ENCODE results near the gene RNF149.
"Not testable (repeated sequence)": the region's sequence is repeated elsewhere in the genome, so short reads cannot be mapped to it uniquely, and the experiment has no call there.

DNA sequence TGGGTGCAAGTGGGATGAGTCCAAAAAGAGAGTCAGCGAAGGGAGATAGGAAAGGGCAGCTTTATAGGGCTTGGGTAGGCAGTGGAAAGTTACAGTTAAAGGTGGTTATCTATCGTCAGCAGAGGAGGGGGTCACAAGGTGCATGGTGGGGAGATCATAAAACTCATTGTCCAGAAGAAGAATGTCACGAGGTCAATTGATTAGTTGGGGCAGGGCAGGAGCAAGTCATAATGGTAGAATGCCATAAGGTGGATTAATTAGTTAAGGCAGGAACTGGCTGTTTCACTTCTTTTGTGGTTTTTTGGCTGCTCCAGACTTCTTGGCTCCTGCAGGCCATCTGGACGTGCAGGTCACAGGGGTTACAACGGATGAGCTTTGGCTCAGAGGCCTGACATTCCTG lies 59.7 kb downstream of the RNF149 start:
- TF ChIP-seq, protein P1, sequence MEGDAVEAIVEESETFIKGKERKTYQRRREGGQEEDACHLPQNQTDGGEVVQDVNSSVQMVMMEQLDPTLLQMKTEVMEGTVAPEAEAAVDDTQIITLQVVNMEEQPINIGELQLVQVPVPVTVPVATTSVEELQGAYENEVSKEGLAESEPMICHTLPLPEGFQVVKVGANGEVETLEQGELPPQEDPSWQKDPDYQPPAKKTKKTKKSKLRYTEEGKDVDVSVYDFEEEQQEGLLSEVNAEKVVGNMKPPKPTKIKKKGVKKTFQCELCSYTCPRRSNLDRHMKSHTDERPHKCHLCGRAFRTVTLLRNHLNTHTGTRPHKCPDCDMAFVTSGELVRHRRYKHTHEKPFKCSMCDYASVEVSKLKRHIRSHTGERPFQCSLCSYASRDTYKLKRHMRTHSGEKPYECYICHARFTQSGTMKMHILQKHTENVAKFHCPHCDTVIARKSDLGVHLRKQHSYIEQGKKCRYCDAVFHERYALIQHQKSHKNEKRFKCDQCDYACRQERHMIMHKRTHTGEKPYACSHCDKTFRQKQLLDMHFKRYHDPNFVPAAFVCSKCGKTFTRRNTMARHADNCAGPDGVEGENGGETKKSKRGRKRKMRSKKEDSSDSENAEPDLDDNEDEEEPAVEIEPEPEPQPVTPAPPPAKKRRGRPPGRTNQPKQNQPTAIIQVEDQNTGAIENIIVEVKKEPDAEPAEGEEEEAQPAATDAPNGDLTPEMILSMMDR (conservative IDR thresholded peaks at IDR 0.05 in 1 of 2, IDR thresholded peaks at IDR 0.05 in 1 of 2; ENCODE audit: low read depth in 1 of 2, low read length in 2 of 2), result not testable (repeated sequence)
- not testable (repeated sequence) for TF ChIP-seq EZH2 (IDR thresholded peaks at IDR 0.05; ENCODE audit: low read length, missing control alignments)
